ENCODE data around the gene MIF4GD. TPM values are rescaled to one million over a fixed set of nuclear protein-coding genes. Genes with fewer than 3 reads are reported as not detected.

The MIF4GD gene
- total and polyA plus RNA-seq, 9 of the 15 experiments (the other 6 are each of a cell fraction or from before 2014, with no cell fraction given): 11.8 to 63.8 (median 28.1) TPM

- TF ChIP-seq, protein P1, sequence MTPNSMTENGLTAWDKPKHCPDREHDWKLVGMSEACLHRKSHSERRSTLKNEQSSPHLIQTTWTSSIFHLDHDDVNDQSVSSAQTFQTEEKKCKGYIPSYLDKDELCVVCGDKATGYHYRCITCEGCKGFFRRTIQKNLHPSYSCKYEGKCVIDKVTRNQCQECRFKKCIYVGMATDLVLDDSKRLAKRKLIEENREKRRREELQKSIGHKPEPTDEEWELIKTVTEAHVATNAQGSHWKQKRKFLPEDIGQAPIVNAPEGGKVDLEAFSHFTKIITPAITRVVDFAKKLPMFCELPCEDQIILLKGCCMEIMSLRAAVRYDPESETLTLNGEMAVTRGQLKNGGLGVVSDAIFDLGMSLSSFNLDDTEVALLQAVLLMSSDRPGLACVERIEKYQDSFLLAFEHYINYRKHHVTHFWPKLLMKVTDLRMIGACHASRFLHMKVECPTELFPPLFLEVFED (CRISPR knock-in tag; conservative IDR thresholded peaks at IDR 0.05): no peak
- no peak for TF ChIP-seq SRSF7 (optimal IDR thresholded peaks at IDR 0.05; ENCODE audit: low read depth, low read length)
- TF ChIP-seq KAT8 (IDR thresholded peaks at IDR 0.05; ENCODE audit: low read depth): no peak
- TF ChIP-seq CBX3 (IDR thresholded peaks at IDR 0.05; ENCODE audit: borderline replicate concordance in 1 of 2, low read length in 2 of 2): 0 out of 3 replicates have a peak, but pooled peaks of 1 of the 2 experiments have one; percentile 34
- TF ChIP-seq RCOR1 (IDR thresholded peaks at IDR 0.05; ENCODE audit: borderline replicate concordance in 1 of 2, low read depth in 2 of 2, low read length in 2 of 2): peak in 1 of 2 experiments; percentile 87; a peak in 2 of 4 replicates
- no peak for TF ChIP-seq CBFB (CRISPR knock-in tag; IDR thresholded peaks at IDR 0.05)
- no peak for TF ChIP-seq ZNF639 (CRISPR knock-in tag; conservative IDR thresholded peaks at IDR 0.05 in 1 of 2, IDR thresholded peaks at IDR 0.05 in 1 of 2)
- no peak for TF ChIP-seq POLR2B (IDR thresholded peaks at IDR 0.05; ENCODE audit: low read depth, partially characterized antibody)
- no peak for TF ChIP-seq ZNF780A (CRISPR knock-in tag; IDR thresholded peaks at IDR 0.05)
- no peak for TF ChIP-seq LEF1 (IDR thresholded peaks at IDR 0.05)
- TF ChIP-seq, protein P2, sequence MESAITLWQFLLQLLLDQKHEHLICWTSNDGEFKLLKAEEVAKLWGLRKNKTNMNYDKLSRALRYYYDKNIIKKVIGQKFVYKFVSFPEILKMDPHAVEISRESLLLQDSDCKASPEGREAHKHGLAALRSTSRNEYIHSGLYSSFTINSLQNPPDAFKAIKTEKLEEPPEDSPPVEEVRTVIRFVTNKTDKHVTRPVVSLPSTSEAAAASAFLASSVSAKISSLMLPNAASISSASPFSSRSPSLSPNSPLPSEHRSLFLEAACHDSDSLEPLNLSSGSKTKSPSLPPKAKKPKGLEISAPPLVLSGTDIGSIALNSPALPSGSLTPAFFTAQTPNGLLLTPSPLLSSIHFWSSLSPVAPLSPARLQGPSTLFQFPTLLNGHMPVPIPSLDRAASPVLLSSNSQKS (CRISPR knock-in tag; IDR thresholded peaks at IDR 0.05): no peak
- no peak for TF ChIP-seq EWSR1 (IDR thresholded peaks at IDR 0.05; ENCODE audit: borderline replicate concordance, low read depth, partially characterized antibody)
- TF ChIP-seq NELFE (IDR thresholded peaks at IDR 0.05; ENCODE audit: insufficient read depth, insufficient read length): no peak
- no peak for TF ChIP-seq TEAD1 (CRISPR knock-in tag; IDR thresholded peaks at IDR 0.05)
- TF ChIP-seq IFI16 (CRISPR knock-in tag; IDR thresholded peaks at IDR 0.05): no peak
- TF ChIP-seq ZNF699 (CRISPR knock-in tag; IDR thresholded peaks at IDR 0.05; ENCODE audit: insufficient replicate concordance): no peak
- no peak for TF ChIP-seq HSF4 (CRISPR knock-in tag; IDR thresholded peaks at IDR 0.05; ENCODE audit: borderline replicate concordance)
- TF ChIP-seq BRCA1 (IDR thresholded peaks at IDR 0.05): no peak
- TF ChIP-seq BRCA1 (CRISPR knock-in tag; IDR thresholded peaks at IDR 0.05): no peak
- no peak for TF ChIP-seq HNRNPL (IDR thresholded peaks at IDR 0.05; ENCODE audit: low read depth, low read length)
- peak; percentile 37; the same call in 1 of the 2 replicates for TF ChIP-seq RBFOX2 (IDR thresholded peaks at IDR 0.05; ENCODE audit: low read depth, low read length)
Observed at GRCh38 chr17:75266316-75267152, 4.5 kb downstream of the MIF4GD start (continued).

Measured in K562 (cell line).